Stimulated activated CD4-positive, alpha-beta T cell treated with anti-CD3 and anti-CD28 coated beads, Interleukin-15, amount 100 ng/mL, for 48 hours (primary cell): ENCODE data around the gene ZDHHC11B.

Experiments used
- DNase-seq, 2 donors: peaks; one replicate each; pipeline ENCODE4 v3.0.0-alpha.2; 2020; ENCODE audit warnings: low read depth in 2 of 2

ZDHHC11B gene

GRCh38 chr5:660491-661030, 124.0 kb downstream of the ZDHHC11B start:
- no peak for DNase-seq
